ENCODE measurements around the gene CNTN5.
"Not testable (repeated sequence)": the region's sequence is repeated elsewhere in the genome, so short reads cannot be mapped to it uniquely, and the experiment has no call there.

The CNTN5 gene

DNA sequence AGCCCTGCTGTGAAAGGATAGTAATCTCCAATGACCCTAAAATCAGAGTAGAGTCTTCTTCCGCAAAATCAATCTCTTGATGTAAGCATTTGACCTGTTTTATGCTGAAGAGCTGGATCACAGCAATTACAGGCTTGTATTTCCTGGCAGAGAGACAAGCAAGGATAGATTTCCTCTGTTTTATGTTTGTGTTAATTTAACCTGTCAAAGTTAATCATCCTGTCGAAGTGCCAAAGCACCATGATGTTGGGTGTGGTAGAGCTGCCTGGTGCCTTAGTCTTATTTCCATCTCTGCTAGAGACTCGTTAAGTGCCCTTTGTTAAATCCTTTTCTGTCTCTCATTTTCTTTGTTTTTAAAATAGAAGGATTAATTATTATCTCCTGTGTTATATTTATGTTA, 248.1 kb downstream of the CNTN5 start:
- DNase-seq (ENCODE audit: low read depth in 2 of 2, low spot score in 1 of 2) = no peak

DNA sequence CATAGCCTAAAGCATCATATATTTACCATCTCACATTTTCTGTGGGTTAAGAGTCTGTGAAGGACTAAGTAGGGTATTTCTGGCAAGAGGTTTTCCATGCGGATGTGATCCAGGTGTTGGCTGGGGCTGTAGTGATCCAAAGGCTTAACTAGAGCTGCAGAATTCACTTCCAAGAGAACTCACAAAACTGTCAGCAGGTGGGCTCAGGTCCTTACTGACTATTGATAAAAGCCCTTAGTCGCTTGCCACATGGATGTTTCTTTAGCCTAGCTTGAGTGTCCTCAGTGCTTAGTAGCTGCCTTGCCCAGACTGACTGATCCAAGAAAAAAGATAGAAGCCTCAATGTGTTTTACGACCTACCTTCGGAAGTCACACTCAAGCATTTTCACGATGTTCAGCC, 250.8 kb downstream of the CNTN5 start:
- DNase-seq (ENCODE audit: low read depth in 2 of 2, low spot score in 1 of 2) = no peak

DNA sequence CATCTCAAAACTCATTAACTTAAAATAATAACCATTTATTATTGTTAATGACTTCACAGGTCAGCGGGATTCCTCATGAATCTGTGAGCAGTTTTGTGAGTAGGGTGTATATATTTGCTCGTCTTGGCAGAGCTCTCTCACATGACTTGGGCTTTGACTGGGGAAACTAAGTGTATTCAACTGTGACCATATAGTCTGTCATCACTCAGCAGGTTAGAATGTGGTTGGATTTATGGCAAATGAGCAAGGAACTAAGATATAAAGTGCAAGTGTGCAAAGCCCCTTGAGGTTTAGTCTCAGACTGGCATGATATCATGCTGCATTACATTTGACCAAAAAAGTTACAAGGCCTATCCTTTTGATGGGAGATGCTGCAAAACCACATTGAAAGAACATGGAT, 254.8 kb downstream of the CNTN5 start:
- no peak for DNase-seq (ENCODE audit: low read depth in 2 of 2, low spot score in 1 of 2)

DNA sequence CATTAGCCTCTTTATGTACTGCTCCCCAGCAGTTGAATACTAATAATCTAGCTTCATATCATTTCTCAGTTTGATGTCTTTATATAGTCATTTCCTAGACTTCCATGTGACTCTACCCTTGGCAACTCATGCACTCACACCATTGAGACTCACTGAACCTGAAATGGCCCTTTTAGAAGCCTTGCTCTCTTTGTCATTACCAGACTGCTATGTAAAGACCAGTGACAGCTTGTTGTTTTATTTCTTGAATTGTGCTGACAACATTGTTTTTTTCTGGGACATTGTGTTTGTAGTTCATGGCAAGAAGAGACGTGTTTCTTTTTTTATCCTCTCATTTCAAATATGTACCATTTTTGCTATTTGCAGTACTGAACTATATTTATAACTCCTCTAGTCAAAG, 256.5 kb downstream of the CNTN5 start:
- DNase-seq (ENCODE audit: low read depth in 2 of 2, low spot score in 1 of 2) = no peak

DNA sequence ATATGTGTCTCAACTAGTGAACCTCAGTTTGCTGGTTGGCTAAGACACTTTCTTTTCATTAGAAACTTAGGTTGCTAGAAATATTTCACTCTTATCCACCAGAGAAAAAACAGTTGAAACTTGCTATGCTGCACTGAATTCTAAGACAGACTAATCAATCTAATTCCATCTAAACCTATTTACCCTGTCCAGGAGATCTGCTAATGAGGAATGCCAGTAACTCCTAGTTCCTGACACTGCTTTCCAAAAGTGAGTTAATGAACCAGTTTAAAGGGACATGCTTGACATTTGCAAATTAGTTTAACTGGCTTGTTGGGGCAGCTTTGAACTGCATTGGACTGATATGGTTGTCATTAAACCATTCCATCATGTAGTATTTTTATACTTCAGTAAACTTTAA, 258.5 kb downstream of the CNTN5 start:
- DNase-seq (ENCODE audit: low read depth in 2 of 2, low spot score in 1 of 2) = no peak

DNA sequence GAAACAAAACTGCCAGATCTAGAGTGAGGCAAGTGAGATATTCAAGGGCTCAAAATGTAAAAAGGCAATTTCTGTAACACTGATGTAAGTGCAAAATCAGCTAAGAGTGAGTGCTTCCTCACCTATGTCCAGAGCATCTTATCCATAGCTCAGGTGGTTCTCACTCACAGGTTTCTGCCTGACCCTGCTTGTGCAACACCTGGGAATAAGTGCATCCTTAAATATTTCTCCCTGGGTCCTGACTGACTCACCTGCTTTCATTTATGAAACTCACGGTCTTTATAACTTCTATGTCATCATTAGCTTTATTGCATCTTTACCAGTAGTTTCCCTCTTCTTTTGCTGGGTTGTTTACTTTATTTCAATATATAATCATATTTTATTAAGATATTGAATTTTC, 260.6 kb downstream of the CNTN5 start:
- no peak for DNase-seq (ENCODE audit: low read depth in 2 of 2, low spot score in 1 of 2)

DNA sequence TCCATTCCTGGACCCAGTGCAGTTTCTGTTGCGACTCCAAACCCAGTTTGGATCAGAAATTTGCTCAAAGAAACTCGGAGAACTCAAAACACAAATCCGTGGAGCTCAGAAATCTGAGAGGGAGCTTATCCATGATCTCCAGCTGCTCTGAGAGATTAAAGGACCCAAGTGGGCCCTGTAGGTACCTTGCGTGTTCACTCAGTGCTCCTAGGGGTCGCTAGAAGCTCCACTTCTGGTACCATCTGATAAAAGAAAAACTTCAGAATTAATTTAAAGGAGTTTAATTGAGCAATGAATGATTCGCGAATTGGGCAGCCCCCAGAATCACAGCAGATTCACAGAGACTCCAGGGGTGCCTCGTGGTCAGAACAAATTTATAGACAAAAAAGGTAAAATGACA, 277.2 kb downstream of the CNTN5 start:
- DNase-seq (ENCODE audit: low read depth in 2 of 2, low spot score in 1 of 2) = not testable (repeated sequence)

DNA sequence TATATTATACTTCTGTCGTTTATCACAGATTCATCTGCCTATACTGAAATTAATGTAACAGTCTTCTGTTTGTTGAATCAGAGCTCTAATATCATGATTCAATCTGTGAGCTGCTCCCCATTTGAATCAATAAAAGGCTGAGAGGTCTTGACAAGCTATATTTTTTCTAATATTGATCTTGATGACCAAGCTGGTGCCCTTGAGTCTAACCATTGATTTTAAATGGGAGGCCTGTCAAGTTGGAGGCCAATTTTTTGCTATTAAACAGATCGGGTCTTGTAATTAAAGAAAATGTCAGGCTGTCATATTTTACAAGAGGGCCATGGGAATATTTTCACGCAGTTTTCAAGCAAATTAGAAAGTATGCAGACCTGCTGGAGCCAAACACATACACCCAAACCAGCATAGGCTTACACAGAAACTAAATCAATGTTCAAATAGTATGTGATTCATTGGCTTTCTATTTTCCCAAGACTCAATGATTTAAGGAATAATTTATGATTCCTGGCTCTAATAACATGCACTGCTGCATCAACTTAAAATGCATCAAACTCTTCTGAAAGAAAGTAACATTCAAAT, 286.9 kb downstream of the CNTN5 start:
- no peak for DNase-seq (ENCODE audit: low read depth in 2 of 2, low spot score in 1 of 2)

DNA sequence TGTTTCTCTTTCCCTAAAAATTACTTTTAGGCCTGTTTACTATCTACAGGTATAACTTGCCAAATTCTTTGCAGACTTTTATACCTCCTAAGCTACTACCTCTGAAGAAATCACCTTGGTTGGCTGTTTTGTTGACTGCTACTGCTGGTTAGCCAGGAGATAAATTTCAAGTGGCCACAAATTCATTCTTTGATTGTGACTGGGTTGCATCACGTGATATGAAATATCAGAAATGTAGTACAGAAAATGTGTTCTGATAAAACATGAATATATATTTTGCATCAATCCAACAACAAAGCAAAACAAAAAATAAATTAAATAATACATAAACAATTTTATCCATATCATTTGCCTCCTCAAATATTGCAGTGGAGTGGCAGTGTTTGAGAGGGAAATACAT, 291.1 kb downstream of the CNTN5 start:
- no peak for DNase-seq (ENCODE audit: low read depth in 2 of 2, low spot score in 1 of 2)

DNA sequence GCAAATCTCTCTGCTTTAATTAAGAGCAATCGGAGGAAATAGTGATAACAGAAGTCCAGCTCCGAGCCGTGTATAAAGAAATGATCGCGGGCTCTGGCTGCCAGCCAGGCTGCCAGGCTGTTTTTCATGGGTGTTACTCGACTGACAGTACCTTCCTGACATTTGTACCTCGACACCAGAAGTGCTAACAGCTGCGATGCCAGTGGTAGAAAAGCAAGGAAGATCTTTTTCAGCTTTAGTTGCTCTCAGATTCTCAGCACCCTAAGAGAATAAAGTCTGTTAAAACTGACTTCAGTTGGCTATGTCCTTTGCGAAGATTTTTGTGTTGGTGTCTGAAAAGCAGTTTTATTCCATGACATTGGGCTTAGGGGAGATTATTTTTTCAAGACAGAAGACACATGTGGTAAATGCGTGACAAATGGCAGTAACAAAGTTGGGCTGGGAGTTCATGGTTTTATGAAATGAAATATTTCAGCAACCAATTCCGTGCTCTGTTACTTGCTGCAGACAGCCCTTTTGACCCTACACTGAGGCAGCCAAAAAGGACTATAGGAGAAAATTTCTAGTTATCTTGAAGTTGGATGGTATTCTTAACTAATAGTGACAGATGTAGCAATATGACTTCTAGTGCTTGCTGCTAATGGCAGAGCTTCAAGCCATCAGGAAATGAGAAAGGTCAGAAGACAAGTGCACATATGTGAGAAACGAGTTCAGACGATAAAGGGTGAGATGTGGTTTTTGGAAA, 296.2 kb downstream of the CNTN5 start:
- DNase-seq (ENCODE audit: low read depth in 2 of 2, low spot score in 1 of 2) = no peak

DNA sequence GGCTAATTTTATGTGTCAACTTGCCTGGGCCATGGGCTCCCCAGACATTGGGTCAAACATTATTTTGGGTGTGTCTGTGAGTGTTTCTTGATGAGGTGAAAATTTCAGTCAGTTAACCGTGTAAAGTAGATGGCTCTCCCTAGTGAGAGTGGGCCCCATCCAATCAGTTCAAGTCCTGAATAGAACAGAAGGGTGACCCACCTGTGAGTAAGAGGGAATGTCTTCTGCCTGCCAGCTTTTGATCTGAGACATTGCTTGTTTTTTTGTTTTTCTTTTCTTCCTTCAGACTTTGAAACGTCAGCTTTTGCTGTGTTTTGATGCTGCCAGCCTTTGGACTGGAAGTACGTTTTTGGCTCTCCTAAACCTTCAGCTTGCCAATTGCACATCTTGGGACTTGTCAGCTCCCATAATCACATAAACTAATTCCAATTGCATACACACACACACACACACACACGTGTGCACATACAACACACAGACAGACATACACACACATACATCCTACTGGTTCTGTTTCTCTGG, 300.1 kb downstream of the CNTN5 start:
- DNase-seq (ENCODE audit: low read depth in 2 of 2, low spot score in 1 of 2) = no peak

DNA sequence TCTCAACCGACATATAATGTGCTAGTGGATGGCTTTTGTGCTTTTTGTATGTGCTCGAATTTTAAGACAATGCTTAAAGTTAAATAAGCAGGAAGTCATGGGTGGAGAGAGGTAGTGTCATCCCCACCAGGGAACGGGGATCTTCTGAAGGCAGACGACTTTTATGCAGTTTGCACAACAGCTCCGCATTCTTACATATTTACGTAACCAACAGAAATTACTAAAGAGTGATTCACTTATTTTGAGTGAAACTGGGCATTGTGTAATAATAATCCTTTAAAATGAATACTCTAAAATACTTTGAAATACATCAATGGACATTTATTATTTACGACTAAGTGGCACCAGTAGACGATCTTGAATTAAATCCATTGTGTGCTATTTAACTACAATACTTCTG, 305.1 kb downstream of the CNTN5 start:
- no peak for DNase-seq (ENCODE audit: low read depth in 2 of 2, low spot score in 1 of 2)

DNA sequence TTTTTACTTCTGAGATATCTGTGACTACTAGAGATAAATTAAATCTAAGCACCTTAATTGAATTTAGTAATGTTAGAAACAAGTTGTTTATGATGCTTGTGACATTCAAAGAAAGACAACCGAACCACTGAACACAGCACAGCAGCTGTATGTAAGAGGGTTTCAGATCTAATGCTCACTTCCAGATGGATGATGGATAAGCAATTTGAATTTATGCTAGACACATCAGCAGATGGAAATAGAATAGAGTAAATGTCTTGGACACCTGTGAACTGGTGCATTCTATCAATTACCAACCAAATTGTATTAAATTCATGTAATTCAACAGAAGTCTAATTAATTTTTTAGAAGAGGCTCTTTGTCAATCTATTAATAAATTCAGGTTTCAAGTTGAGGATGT, 306.3 kb downstream of the CNTN5 start:
- DNase-seq (ENCODE audit: low read depth in 2 of 2, low spot score in 1 of 2) = no peak

DNA sequence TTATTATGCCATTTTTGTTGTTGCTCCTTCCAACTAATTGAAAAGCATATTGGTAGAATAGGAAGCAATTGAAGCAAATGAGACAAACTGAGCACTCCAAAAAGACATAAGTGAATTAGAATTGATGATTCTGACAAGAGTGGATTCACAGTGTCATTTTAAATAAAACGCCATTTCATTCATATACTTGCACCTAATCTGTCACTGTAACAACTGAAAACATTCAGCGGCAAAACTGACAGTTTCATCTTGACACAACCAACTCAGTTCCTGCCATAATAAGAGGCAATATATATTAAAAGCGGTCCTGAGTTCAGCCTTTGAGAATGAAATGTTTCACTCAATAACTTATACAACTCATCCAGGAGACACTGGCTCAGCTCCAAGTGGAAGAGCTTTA, 306.8 kb downstream of the CNTN5 start:
- DNase-seq (ENCODE audit: low read depth in 2 of 2, low spot score in 1 of 2) = no peak

DNA sequence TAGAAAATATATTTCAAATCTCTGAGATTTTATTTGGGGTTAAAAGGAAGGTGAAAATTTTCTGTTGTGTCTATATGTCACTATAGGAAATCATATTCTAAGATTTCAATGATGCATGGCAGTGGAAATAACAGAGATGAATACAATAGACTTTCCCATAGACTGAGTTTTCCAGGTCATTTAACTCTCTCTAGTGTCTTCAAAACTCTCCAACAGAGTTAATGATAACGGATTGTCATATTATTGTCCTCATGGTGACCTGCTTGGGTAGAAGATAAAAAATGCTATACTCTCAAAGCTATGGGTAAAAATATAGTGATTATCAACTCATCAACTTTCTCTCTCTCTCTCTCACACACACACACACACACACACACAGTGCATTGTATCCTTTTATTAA, 312.9 kb downstream of the CNTN5 start:
- DNase-seq (ENCODE audit: low read depth in 2 of 2, low spot score in 1 of 2) = no peak

DNA sequence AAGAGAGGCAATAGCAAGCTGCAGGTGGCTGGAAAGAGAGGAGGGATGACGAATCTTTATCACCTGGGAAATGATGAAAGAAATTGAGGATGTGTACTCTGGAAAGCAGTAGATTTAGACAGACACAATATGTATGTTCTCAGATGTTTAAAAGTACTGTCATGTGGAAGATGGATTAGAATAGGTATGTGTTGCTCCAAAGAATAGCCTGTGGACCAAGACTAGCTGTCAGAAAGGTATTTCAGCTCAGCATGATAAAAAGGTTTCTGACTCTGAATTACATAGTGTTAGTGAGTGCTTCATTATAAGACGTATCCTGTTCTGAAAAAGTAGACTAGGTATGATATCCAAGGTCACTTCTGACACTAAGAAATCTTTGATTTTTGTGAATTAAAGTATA, 322.4 kb downstream of the CNTN5 start:
- no peak for DNase-seq (ENCODE audit: low read depth in 2 of 2, low spot score in 1 of 2)

DNA sequence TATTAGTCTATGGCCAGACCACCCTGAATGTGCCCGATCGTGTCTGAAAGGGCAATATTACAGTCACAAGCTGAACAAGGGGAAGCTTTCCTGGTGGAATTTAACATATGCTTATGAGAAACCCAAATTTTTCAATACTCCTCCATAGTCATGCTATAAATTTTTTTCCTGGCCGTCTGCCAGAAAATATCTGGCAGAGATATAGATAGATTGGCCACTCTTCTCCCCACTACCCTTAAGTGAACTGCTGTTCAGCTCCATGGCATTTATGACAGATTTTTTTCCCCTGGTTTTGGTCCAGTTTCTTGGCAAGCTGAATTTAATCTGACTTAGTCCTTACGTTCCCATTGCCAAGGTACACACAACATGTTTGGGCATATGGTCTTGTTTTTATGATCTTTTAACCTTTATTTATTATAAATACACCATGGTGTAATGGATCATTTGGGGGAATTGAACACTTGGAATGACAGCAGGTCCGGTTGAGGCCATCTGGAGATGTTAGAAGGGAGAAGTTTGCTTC, 328.5 kb downstream of the CNTN5 start:
- no peak for DNase-seq (ENCODE audit: low read depth in 2 of 2, low spot score in 1 of 2)

DNA sequence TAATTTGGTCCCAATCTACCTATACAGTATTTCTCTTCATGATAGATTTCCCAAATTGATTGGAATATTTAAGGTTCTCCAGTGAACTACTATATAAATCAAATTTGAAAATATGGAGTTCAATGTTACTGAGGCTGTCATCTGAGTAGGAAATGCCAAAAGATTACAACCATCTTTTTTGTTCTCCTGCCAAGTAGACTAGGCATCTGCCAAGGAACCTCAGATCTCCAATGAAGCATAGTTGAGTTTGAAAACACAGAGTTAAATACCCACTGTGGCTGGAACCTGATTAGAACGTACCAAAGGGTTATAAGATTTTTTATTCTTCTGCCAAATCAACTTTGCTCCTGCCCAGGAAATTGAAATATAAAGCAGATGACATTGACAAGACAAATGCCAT, 330.9 kb downstream of the CNTN5 start:
- no peak for DNase-seq (ENCODE audit: low read depth in 2 of 2, low spot score in 1 of 2)

DNA sequence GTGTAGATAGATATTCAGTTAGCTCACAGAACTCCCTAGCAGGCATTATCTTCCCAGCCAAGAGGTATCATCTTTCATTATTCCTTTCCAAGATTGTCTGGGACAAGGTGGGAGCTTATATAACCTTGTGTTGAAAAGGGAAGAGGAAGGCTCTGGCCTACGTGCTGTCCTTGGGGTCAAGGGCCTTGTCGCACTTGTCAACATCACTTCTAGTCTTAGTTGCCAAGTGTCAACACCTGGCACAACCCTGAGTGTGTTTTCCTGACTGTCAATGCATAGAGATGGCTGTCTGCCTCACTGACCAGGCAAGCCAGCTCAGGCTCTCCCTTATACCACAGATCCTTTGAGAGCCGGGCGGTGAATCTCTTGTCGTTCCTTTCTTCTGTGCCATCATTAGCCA, 331.9 kb downstream of the CNTN5 start:
- DNase-seq (ENCODE audit: low read depth in 2 of 2, low spot score in 1 of 2) = no peak

DNA sequence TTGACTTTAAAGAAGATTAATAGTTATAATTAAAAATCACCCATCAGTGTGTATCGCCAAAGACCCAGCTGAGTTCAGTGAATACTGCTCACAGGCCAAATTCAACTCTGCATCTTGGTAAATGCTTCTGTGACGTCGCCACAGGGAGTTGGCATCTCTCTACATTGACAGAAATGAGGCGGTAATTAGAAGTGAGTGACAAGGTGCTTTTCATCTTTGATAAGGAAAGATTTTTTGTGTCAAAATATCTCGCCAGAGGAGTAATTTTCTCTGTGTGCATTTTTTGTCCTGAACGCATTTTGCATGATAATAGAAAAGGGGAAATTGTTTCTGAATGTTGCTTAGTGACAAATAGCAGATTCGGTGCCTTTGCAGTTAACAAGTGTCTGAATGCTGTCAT, 345.8 kb downstream of the CNTN5 start:
- no peak for DNase-seq (ENCODE audit: low read depth in 2 of 2, low spot score in 1 of 2)

DNA sequence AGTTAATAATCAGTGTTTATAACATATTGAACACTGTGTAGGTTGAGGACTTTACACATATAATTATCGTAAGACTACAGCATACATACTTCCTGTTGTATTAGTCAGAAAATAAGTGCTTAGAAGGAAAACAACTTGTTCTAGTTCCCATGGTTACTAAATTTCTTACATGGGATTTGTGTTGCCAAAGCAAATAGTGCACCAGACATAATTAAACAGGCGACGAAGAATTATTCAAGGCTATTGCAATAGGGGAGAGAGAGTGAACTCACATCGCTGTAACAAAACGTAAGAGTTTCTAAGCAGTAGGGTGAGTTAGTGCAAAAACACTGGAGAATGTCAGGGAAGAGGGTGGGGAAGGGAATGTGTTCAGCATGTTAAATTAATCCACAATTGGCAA, 347.8 kb downstream of the CNTN5 start:
- DNase-seq (ENCODE audit: low read depth in 2 of 2, low spot score in 1 of 2) = no peak

DNA sequence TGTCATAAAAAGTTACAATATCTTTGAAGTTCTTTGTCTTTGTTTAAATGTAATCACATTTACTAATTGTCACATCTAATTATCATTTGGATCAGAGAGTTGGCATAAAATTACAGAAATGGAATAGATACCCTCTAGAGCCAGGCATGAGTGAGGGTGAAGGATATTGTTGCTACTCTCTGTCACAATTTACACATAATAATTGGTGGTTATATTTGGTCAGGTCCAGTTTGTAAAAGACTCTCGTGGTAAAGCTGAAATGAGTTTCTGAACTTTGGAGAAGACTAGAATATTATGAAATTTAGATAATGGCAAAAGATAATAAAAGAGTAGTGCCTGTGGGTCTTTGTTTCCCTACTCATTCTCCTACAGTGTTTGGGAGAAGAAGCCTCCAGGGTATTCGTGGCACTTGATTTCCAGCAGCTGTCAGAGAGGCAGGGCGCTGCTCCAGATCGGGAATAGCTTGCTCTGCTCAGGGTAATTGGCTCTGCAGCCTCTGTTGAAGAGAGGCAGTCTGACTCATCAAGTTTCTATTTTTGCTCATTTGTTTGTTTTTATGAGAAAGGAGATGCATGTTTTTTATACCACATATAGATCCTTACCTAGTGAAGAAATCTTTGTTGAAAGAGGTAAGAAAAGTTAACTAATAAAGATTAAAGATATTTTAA, 349.9 kb downstream of the CNTN5 start:
- no peak for DNase-seq (ENCODE audit: low read depth in 2 of 2, low spot score in 1 of 2)

Data from stimulated activated CD8-positive, alpha-beta memory T cell treated with anti-CD3 and anti-CD28 coated beads, Interleukin-4, amount 100 ng/mL, for 4 hours (primary cell).